Cardiac fibroblast (primary cell): Measurements from ENCODE around the gene MSI1.

Source experiments
- DNase-seq, 2 donors: peaks; one replicate each; pipeline versions ENCODE4 v3.0.0 to v3.0.0-alpha.2; 2010; ENCODE audit warnings: low read depth in 2 of 2
- H3K4me3 ChIP-seq, 2 donors: replicated peaks in 1 of 2; 1 replicate in 1 of 2; 2 replicates in 1 of 2; pipeline ENCODE4 v1.5.1; 2011; ENCODE audit warnings: low read depth in 2 of 2, low read length in 2 of 2, mild to moderate bottlenecking in 2 of 2, moderate library complexity in 1 of 2
- CTCF ChIP-seq: IDR thresholded peaks from one replicate; pipeline ENCODE4 v1.5.1; 2011; ENCODE audit warnings: low read depth, mild to moderate bottlenecking, low read length, inconsistent platforms

Gene MSI1

GRCh38 chr12:120367924-120368788 lies 808 bp downstream of the MSI1 start:
- no peak for DNase-seq
- no peak overlapping the region for H3K4me3 ChIP-seq
- TF ChIP-seq CTCF: no peak

- no peak overlapping the region for H3K4me3 ChIP-seq
- TF ChIP-seq CTCF: peak; percentile 32
- no peak for DNase-seq
Measured at GRCh38 chr12:120367233-120367923, 1.6 kb downstream of the MSI1 start.

- no peak for TF ChIP-seq CTCF
- DNase-seq: no peak
- no peak overlapping the region for H3K4me3 ChIP-seq
Measured at GRCh38 chr12:120366845-120367232, 2.1 kb downstream of the MSI1 start.

- no peak for TF ChIP-seq CTCF
- DNase-seq: no peak
- H3K4me3 ChIP-seq: no peak overlapping the region
Measured at GRCh38 chr12:120366341-120366705, 2.6 kb downstream of the MSI1 start.

- TF ChIP-seq CTCF: no peak
Measured at GRCh38 chr12:120365675-120366340, 3.2 kb downstream of the MSI1 start.

GRCh38 chr12:120364487-120364886 lies 4.5 kb downstream of the MSI1 start:
- no peak for DNase-seq
- no peak for TF ChIP-seq CTCF
- H3K4me3 ChIP-seq: no peak overlapping the region

More at GRCh38 chr12:120365675-120366340, 3.2 kb downstream of the MSI1 start:
- H3K4me3 ChIP-seq: no peak overlapping the region
- DNase-seq: no peak
